Esophagus muscularis mucosa (tissue), 4 donors: ENCODE results near the gene TRAF5.

Experiments used
- EP300 ChIP-seq: sonication (generic); formaldehyde crosslinking; IDR thresholded peaks from one replicate; pipeline ENCODE4 v1.6.1; 2017; ENCODE audit warnings: antibody characterized with exemption
- POLR2A ChIP-seq: fragments of 450-650 bp; IDR thresholded peaks from one replicate; pipeline ENCODE4 v1.6.1; 2017; ENCODE audit warnings: antibody characterized with exemption, moderate library complexity, mild to moderate bottlenecking, low read depth
- POLR2AphosphoS5 ChIP-seq, 2 donors: sonication (generic); formaldehyde crosslinking; IDR thresholded peaks; one replicate each; pipeline ENCODE4 v1.6.1; 2017; ENCODE audit warnings: antibody characterized with exemption in 2 of 2
- TF ChIP-seq, protein P1 (sequence below), 3 experiments: fragments of 200-600 bp in 2 of 3; fragments of 450-650 bp in 1 of 3; sonication (generic) in 2 of 3; IDR thresholded peaks; one replicate each; pipeline ENCODE4 v1.5.1; 2017 to 2019; ENCODE audit warnings: antibody characterized with exemption in 3 of 3, mild to moderate bottlenecking in 2 of 3, moderate library complexity in 1 of 3

DNA sequence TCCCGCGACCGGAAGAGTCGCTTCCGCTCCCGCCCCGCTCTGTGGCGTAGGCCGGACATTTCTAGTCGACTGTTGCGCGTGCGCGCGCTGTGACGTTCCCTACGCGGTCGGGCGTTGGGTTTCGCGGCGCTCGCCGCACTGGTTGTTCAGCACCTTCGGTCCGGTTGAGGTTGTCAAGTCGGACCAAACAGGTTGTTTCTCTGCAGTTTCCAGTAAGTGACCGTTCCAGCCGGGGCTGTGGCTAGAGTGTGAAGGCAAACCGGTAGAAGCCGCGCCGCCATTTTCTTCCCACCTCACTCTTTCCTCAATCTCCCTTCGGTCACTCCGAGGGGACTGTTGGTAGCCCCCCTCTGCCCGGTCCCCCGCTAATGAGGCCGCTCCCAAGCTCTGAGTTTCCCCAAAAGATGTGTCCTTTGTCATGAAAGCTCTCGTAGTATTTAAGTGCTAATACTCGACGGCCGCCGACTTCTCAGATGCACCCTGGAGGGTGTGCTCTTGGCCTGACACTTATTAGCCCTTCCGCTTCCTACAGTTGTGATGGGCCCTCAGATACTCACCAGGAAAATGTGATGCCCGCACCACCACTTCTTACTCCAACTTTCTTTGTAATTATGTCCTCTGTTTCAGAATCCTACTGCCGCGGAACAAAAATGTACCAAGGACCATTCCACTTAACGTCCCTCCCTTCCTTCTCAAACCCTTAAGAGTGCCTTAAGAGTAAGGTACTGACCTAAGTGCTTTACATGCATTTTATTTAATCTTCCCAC lies 56.3 kb downstream of the TRAF5 start:
- TF ChIP-seq POLR2AphosphoS5 (IDR thresholded peaks at IDR 0.05) (peak; percentile 99), EP300 (no peak), POLR2A (peak; percentile 87)
- TF ChIP-seq, protein P1, sequence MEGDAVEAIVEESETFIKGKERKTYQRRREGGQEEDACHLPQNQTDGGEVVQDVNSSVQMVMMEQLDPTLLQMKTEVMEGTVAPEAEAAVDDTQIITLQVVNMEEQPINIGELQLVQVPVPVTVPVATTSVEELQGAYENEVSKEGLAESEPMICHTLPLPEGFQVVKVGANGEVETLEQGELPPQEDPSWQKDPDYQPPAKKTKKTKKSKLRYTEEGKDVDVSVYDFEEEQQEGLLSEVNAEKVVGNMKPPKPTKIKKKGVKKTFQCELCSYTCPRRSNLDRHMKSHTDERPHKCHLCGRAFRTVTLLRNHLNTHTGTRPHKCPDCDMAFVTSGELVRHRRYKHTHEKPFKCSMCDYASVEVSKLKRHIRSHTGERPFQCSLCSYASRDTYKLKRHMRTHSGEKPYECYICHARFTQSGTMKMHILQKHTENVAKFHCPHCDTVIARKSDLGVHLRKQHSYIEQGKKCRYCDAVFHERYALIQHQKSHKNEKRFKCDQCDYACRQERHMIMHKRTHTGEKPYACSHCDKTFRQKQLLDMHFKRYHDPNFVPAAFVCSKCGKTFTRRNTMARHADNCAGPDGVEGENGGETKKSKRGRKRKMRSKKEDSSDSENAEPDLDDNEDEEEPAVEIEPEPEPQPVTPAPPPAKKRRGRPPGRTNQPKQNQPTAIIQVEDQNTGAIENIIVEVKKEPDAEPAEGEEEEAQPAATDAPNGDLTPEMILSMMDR (IDR thresholded peaks at IDR 0.05), result no peak
